HUES64 (cell line): ENCODE measurements around the gene PRRC2A.
"Not testable (repeated sequence)": the region's sequence is repeated elsewhere in the genome, so short reads cannot be mapped to it uniquely, and the experiment has no call there.

Experiments
- H3K27ac ChIP-seq: 2 replicates; pipeline ENCODE4 v1.7.0; 2013; ENCODE audit warnings: low read depth, low read length, inconsistent platforms
- H3K27me3 ChIP-seq: 2 replicates; pipeline ENCODE4 v1.6.1; 2013; ENCODE audit warnings: mild to moderate bottlenecking, low read length; ENCODE audit not compliant: insufficient read depth
- H3K36me3 ChIP-seq: 2 replicates; pipeline ENCODE4 v1.6.1; 2013; ENCODE audit warnings: mild to moderate bottlenecking, low read length; ENCODE audit not compliant: insufficient read depth
- H3K4me1 ChIP-seq: 2 replicates; pipeline ENCODE4 v1.6.1; 2013; ENCODE audit warnings: mild to moderate bottlenecking, low read length, moderate library complexity; ENCODE audit not compliant: insufficient read depth
- H3K4me3 ChIP-seq: 2 replicates; pipeline ENCODE4 v1.5.1; 2013; ENCODE audit warnings: mild to moderate bottlenecking, low read length, moderate library complexity
- H3K9ac ChIP-seq: 2 replicates; pipeline ENCODE4 v1.6.1; 2013; ENCODE audit warnings: mild to moderate bottlenecking, low read depth, low read length
- H3K9me3 ChIP-seq: 2 replicates; pipeline ENCODE4 v1.6.1; 2013; ENCODE audit warnings: low read depth, low read length; ENCODE audit not compliant: insufficient read depth
- WGBS: fragments of 150-250, 120-280 bp; methylation state at CpG from one replicate; pipeline ENCODE4 v1.1.7; 2013; ENCODE audit warnings: missing lambda C conversion rate; 5-methylcytosine and 5-hydroxymethylcytosine counted together

PRRC2A gene

GRCh38 chr6:31586599-31587281 lies 33.8 kb upstream of the PRRC2A start:
- H3K9ac ChIP-seq, result no peak overlapping the region
- H3K27ac ChIP-seq, result no peak overlapping the region
- H3K4me3 ChIP-seq, result no peak overlapping the region
- peaks cover 7% of the 10 kb centered on the region; the same call in 1 of the 2 replicates for H3K27me3 ChIP-seq
- 82% methylated on average over 8 of the region's 9 CpGs for WGBS
- no peaks in the 10 kb centered on the region for H3K36me3 ChIP-seq
- no peaks in the 10 kb centered on the region for H3K9me3 ChIP-seq
- H3K4me1 ChIP-seq, result peaks cover 3% of the 10 kb centered on the region; the same call in 1 of the 2 replicates

DNA sequence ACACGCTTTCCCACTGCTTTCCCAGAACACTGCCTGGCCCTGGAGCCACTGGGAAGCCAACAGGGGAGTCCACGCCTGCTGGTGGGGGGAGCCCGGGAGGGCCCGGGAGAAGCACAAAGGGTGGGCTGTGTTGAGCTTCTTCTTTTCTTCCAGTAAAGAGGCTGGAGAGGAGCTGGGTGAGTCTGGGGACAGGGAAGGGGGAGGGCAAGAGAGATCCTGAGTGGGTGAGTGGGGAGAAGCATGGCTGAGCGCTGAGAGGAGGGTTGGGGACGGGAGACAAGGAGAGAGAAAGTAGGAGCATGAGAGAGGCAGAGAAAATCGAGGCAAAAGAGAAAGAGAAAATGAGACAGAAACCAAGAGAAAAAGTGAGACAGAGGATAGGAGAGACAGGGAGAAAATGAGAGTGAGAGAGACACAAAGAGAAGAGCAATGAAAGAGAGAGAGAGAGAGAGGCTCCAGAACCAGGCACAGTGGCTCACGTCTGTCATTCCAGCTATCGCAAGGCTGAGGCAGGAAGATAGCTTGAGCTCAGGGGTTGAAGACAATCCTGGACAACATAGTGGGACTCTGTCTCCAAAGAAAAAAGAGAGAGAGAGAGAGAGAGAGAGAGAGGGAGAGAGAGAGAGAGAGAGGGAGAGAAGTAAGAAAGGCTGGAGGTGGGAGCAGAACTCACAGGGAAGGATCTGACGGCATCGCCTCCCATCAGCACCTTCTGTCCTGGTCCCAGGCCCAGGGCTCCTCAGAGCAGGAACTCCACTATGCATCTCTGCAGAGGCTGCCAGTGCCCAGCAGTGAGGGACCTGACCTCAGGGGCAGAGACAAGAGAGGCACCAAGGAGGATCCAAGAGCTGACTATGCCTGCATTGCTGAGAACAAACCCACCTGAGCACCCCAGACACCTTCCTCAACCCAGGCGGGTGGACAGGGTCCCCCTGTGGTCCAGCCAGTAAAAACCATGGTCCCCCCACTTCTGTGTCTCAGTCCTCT lies 32.4 kb upstream of the PRRC2A start:
- H3K27ac ChIP-seq, result no peak overlapping the region
- 78% methylated on average over 12 of the region's 12 CpGs for WGBS
- no peak overlapping the region for H3K9ac ChIP-seq
- no peaks in the 10 kb centered on the region for H3K4me1 ChIP-seq
- H3K27me3 ChIP-seq, result no peaks in the 10 kb centered on the region
- no peaks in the 10 kb centered on the region for H3K36me3 ChIP-seq
- no peak overlapping the region for H3K4me3 ChIP-seq
- no peaks in the 10 kb centered on the region for H3K9me3 ChIP-seq

GRCh38 chr6:31588871-31589650 lies 31.5 kb upstream of the PRRC2A start:
- no peaks in the 10 kb centered on the region for H3K4me1 ChIP-seq
- H3K9me3 ChIP-seq, result no peaks in the 10 kb centered on the region
- H3K4me3 ChIP-seq, result no peak overlapping the region
- WGBS, result 81% methylated on average over 9 of the region's 9 CpGs
- no peaks in the 10 kb centered on the region for H3K27me3 ChIP-seq
- no peak overlapping the region for H3K9ac ChIP-seq
- no peak overlapping the region for H3K27ac ChIP-seq
- H3K36me3 ChIP-seq, result no peaks in the 10 kb centered on the region

- H3K9me3 ChIP-seq, H3K27ac ChIP-seq, H3K27me3 ChIP-seq, H3K9ac ChIP-seq, H3K4me1 ChIP-seq, H3K36me3 ChIP-seq, H3K4me3 ChIP-seq: not testable (repeated sequence)
- WGBS, result 95% methylated on average over 5 of the region's 5 CpGs
These were observed 29.8 kb upstream of the PRRC2A start for GRCh38 chr6:31590691-31591090.

DNA sequence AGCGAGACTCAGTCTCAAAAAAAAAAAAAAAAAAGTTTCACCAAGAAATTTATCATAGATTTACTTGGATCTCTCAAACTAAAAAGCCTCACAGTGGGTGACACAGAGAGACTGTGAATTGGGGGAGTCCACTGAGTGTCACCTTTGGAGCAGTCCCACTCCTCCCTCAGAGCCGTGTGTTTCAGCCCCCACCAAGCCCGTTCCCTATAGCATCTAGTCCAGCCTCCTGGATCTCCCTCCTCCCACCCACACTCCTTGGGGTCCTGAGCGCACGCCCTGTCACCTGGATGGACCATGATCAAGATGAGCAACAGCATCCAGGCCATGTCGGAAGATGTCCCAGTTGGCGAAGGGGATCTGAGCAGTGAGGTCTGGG lies 28.1 kb upstream of the PRRC2A start:
- 95% methylated on average over 7 of the region's 7 CpGs for WGBS
- no peak overlapping the region for H3K4me3 ChIP-seq
- no peak overlapping the region for H3K9ac ChIP-seq
- no peaks in the 10 kb centered on the region for H3K36me3 ChIP-seq
- H3K9me3 ChIP-seq, result no peaks in the 10 kb centered on the region
- no peak overlapping the region for H3K27ac ChIP-seq
- H3K4me1 ChIP-seq, result no peaks in the 10 kb centered on the region
- H3K27me3 ChIP-seq, result no peaks in the 10 kb centered on the region

DNA sequence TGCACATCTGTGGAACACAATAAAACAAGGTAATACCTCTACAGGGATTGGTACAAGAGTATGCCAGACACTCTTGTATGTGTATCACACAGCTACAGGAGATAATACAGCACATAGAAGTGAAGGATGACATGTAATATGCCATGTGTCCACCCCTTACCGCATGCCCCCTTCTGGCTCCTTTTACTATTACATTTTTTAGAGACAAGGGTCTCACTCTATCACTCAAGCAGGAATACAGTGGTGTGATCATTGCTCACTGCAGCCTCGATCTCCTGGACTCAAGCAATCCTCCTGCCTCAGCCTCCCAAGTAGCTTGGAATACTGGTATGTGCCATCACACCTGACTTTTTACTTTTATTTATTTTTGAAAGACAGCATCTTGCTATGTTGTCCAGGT lies 23.5 kb upstream of the PRRC2A start:
- Histone ChIP-seq H3K36me3 (no peaks in the 10 kb centered on the region), H3K4me1 (no peaks in the 10 kb centered on the region), H3K9ac (no peak overlapping the region), H3K9me3 (no peaks in the 10 kb centered on the region), H3K27me3 (no peaks in the 10 kb centered on the region), H3K27ac (no peak overlapping the region), H3K4me3 (no peak overlapping the region)
- WGBS, result 45% methylated on average over 2 of the region's 2 CpGs

- Histone ChIP-seq H3K9me3 (no peaks in the 10 kb centered on the region), H3K4me3 (no peak overlapping the region), H3K27ac (no peak overlapping the region), H3K4me1 (no peaks in the 10 kb centered on the region), H3K36me3 (no peaks in the 10 kb centered on the region), H3K9ac (no peak overlapping the region), H3K27me3 (no peaks in the 10 kb centered on the region)
- WGBS, result 73% methylated on average over 1 of the region's 1 CpG
These were observed 13.2 kb upstream of the PRRC2A start for GRCh38 chr6:31607317-31607716.

DNA sequence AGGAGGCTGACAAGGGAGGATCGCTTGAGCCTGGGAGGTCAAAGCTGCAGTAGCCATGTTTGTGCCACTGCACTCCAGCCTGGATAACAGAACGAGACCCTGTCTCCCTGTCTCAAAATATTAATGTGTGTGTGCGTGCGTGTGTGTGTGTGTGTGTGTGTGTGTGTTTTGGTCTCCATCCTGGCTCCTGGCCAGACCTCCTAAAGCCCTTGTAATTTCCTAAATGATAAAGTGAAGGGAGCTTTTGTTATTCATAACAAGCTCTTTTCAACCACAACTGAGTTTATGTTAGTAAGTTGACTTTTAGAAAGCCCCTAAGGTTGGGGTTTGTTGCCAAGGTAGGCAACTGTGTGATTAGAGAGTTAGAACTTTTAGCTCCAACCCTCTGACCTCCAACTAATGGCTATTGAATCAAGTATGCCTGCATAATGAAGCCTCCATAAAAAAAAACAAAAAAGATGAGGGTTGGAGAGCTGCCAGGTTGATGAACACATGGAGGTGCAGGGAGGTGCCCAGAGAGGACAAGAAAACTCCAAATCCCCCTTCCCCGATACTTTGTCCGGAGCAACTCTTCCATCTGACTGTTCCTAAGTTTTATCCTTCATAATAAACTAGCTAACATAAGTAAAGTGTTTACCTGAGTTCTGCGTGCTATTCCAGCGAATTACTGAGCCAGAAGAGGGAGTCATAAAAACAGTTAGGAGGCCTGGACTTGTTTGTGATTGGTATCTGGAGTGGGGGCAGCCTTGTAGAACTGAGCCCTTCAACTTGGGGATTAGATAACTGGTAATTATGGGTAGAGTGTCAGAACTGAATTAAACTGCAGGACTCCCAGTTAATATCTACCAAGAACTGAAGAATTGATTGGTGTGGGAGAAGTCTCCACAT lies 10.8 kb upstream of the PRRC2A start:
- H3K9me3 ChIP-seq, result no peaks in the 10 kb centered on the region
- H3K4me1 ChIP-seq, result peaks cover under 1% of the 10 kb centered on the region; the same call in 1 of the 2 replicates
- no peak overlapping the region for H3K27ac ChIP-seq
- no peaks in the 10 kb centered on the region for H3K27me3 ChIP-seq
- WGBS, result 85% methylated on average over 8 of the region's 8 CpGs
- no peak overlapping the region for H3K4me3 ChIP-seq
- H3K36me3 ChIP-seq, result no peaks in the 10 kb centered on the region
- H3K9ac ChIP-seq, result no peak overlapping the region

DNA sequence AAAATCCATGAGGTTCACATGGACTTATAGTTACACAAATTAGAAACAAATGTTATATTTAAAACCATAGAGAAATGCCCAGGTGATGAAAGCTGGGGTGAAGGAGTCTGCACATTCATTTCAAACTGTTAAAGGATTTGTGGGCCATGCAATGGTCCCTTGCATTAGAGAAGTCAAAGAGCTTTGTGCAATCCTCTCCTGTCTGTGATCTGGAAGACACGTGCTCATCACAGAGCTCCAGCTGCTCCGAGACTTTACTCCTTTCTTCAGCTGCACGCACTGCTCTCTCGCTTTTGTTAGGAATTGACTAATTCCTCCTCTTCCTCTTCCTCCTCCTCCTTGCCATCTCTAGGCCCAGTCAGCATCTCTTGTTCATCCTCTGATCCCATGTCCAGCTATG lies 9.5 kb upstream of the PRRC2A start:
- Histone ChIP-seq H3K9ac (no peak overlapping the region), H3K27ac (no peak overlapping the region), H3K27me3 (no peaks in the 10 kb centered on the region), H3K4me3 (no peak overlapping the region), H3K9me3 (no peaks in the 10 kb centered on the region), H3K36me3 (no peaks in the 10 kb centered on the region), H3K4me1 (peaks cover 10% of the 10 kb centered on the region; the same call in 1 of the 2 replicates)
- 93% methylated on average over 4 of the region's 4 CpGs for WGBS

GRCh38 chr6:31614075-31614619 lies 6.4 kb upstream of the PRRC2A start:
- 90% methylated on average over 8 of the region's 8 CpGs for WGBS
- H3K36me3 ChIP-seq, result no peaks in the 10 kb centered on the region
- no peaks in the 10 kb centered on the region for H3K9me3 ChIP-seq
- no peak overlapping the region for H3K4me3 ChIP-seq
- H3K27ac ChIP-seq, result no peak overlapping the region
- H3K4me1 ChIP-seq, result peaks cover 10% of the 10 kb centered on the region; the same call in 1 of the 2 replicates
- no peaks in the 10 kb centered on the region for H3K27me3 ChIP-seq
- H3K9ac ChIP-seq, result no peak overlapping the region
